CD4-positive, alpha-beta T cell treated with Interferon alpha-2 for 1 hour (primary cell): ENCODE results near the gene NHLRC3.
"Not testable (repeated sequence)": the region's sequence is repeated elsewhere in the genome, so short reads cannot be mapped to it uniquely, and the experiment has no call there.

Experiments
- DNase-seq, 2 donors: peaks; one replicate each; pipeline ENCODE4 v3.0.0-alpha.2; 2020 to 2022

The NHLRC3 gene

GRCh38 chr13:39047560-39047959, 9.3 kb downstream of the NHLRC3 start:
- DNase-seq = no peak

GRCh38 chr13:39048806-39049205, 10.6 kb downstream of the NHLRC3 start:
- DNase-seq = no peak

- DNase-seq = no peak
These were observed 11.0 kb downstream of the NHLRC3 start for GRCh38 chr13:39049274-39049673.

- DNase-seq = peak in 1 of 2 donors; percentile 48
These were observed 12.9 kb downstream of the NHLRC3 start for GRCh38 chr13:39051157-39051556.

- DNase-seq = no peak
These were observed 14.7 kb downstream of the NHLRC3 start for GRCh38 chr13:39052944-39053343.

GRCh38 chr13:39054112-39054511, 15.9 kb downstream of the NHLRC3 start:
- DNase-seq = no peak

- no peak for DNase-seq
These were observed 17.8 kb downstream of the NHLRC3 start for GRCh38 chr13:39056018-39056417.

GRCh38 chr13:39058040-39058439, 19.8 kb downstream of the NHLRC3 start:
- no peak for DNase-seq

- DNase-seq = no peak
These were observed 23.7 kb downstream of the NHLRC3 start for GRCh38 chr13:39062004-39062403.

- no peak for DNase-seq
These were observed 34.6 kb downstream of the NHLRC3 start for GRCh38 chr13:39072842-39073241.

- no peak for DNase-seq
These were observed 35.7 kb downstream of the NHLRC3 start for GRCh38 chr13:39073983-39074382.

- not testable (repeated sequence) for DNase-seq
These were observed 48.1 kb downstream of the NHLRC3 start for GRCh38 chr13:39086251-39086945.

- DNase-seq = no peak
These were observed 53.3 kb downstream of the NHLRC3 start for GRCh38 chr13:39091586-39091985.

GRCh38 chr13:39095500-39095899, 57.2 kb downstream of the NHLRC3 start:
- DNase-seq = peak in 1 of 2 donors; percentile 0

GRCh38 chr13:39099231-39099630, 61.0 kb downstream of the NHLRC3 start:
- no peak for DNase-seq
